ENCODE data around the gene C16orf92.

DNA sequence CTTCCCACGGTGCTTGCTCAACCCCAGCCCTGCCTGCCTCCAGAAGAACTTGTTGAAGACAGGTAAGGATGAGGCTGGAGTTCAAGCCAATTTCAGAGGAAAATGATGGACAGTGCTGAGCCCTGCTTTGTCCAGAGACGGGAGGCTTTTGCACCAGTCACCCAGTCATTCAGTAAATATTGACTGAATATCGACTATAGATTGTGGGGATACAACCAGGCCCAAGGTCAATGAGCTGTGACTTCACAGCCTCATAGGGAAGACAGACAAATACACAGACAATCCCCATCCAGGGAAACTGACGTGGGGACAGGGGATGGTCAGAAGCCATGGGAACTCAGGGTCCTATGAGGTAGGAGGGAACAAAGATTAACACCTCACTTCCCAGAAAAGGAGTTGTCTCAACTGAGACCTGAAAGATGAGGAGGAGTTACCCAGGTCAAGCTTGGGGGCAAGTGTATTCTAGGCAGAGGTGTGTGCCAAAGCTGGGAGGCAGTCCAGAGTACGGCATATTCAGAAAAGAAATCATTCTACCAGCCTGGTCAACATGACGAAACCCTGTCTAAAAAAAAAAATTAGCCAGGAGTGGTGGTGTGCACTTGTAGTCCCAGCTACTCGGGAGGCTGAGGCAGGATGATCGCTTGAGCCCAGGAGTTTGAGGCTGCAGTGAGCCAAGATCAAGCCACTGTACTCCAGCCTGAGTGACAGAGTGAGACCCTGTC, 6.3 kb upstream of the C16orf92 start:
- TF ChIP-seq, protein P1, sequence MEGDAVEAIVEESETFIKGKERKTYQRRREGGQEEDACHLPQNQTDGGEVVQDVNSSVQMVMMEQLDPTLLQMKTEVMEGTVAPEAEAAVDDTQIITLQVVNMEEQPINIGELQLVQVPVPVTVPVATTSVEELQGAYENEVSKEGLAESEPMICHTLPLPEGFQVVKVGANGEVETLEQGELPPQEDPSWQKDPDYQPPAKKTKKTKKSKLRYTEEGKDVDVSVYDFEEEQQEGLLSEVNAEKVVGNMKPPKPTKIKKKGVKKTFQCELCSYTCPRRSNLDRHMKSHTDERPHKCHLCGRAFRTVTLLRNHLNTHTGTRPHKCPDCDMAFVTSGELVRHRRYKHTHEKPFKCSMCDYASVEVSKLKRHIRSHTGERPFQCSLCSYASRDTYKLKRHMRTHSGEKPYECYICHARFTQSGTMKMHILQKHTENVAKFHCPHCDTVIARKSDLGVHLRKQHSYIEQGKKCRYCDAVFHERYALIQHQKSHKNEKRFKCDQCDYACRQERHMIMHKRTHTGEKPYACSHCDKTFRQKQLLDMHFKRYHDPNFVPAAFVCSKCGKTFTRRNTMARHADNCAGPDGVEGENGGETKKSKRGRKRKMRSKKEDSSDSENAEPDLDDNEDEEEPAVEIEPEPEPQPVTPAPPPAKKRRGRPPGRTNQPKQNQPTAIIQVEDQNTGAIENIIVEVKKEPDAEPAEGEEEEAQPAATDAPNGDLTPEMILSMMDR (conservative IDR thresholded peaks at IDR 0.05; ENCODE audit: low read depth in 2 of 2): no peak
- TF ChIP-seq JUNB (IDR thresholded peaks at IDR 0.05; ENCODE audit: unreplicated experiment): no peak
- TF ChIP-seq, protein P2, sequence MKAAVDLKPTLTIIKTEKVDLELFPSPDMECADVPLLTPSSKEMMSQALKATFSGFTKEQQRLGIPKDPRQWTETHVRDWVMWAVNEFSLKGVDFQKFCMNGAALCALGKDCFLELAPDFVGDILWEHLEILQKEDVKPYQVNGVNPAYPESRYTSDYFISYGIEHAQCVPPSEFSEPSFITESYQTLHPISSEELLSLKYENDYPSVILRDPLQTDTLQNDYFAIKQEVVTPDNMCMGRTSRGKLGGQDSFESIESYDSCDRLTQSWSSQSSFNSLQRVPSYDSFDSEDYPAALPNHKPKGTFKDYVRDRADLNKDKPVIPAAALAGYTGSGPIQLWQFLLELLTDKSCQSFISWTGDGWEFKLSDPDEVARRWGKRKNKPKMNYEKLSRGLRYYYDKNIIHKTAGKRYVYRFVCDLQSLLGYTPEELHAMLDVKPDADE (IDR thresholded peaks at IDR 0.05): no peak
